NCI-H2196 (cell line): ENCODE measurements around the gene PIAS4.
"Not testable (repeated sequence)": the region's sequence is repeated elsewhere in the genome, so short reads cannot be mapped to it uniquely, and the experiment has no call there.

Experiments
- DNase-seq: peaks from one replicate; lab custom pipeline; 2025; ENCODE audit not compliant: unreplicated experiment; lab: John Stamatoyannopoulos, UW

The PIAS4 gene

DNA sequence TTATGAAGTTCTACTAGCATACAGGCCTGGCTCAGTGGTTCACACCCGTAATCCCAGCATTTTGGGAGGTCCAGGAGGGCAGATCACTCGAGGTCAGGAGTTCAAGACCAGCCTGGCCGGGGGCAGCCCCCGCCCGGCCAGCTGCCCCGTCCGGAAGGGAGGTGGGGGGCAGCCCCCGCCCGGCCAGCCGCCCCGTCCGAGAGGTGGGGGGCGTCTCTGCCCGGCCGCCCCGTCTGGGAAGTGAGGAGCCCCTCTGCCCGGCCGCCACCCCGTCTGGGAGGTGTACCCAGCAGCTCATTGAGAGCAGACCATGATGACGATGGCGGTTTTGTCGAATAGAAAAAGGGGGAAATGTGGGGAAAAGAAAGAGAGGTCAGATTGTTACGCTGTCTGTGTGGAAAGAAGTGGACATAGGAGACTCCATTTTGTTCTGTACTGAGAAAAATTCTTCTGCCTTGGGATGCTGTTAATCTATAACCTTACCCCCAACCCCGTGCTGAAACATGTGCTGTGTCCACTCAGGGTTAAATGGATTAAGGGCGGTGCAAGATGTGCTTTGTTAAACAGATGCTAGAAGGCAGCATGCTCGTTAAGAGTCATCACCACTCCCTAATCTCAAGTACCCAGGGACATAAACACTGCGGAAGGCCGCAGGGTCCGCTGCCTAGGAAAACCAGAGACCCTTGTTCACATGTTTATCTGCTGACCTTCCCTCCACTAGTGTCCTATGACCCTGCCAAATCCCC lies 8.7 kb upstream of the PIAS4 start:
- not testable (repeated sequence) for DNase-seq

DNA sequence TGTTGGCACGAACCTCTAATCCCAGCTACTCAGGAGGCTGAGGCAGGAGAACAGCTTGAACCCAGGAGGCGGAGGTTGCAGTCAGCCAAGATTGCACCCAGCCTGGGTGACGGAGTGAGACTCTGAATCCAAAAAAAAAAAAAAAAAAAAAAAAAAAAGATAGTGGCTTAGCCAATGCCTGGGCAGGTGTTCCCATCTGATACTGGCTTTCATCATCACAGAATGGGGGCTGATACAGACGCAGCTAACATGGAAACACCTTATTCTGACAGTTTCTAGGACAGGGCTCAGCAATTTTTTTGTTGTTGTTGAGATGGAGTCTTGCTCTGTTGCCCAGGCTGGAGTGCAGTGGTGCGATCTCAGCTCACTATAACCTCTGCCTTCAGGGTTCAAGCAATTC lies 6.7 kb upstream of the PIAS4 start:
- not testable (repeated sequence) for DNase-seq

DNA sequence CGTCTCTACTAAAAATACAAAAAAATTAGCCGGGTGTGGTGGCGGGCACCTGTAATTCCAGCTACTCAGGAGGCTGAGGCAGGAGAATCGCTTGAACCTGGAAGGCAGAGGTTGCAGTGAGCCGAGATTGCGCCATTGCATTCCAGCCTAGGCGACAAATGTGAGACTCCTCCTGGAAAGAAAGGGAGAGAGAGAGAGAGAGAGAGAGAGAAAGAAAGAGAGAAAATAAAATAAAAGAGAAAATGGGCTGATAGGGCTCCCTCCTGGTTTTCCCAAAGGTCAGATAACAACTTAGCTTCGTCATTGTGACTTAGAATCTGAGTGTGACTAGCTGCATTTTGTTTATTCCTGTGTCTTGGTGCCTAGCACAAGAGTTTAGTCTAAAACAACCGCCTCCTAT lies 2.1 kb upstream of the PIAS4 start:
- DNase-seq, result not testable (repeated sequence)

DNA sequence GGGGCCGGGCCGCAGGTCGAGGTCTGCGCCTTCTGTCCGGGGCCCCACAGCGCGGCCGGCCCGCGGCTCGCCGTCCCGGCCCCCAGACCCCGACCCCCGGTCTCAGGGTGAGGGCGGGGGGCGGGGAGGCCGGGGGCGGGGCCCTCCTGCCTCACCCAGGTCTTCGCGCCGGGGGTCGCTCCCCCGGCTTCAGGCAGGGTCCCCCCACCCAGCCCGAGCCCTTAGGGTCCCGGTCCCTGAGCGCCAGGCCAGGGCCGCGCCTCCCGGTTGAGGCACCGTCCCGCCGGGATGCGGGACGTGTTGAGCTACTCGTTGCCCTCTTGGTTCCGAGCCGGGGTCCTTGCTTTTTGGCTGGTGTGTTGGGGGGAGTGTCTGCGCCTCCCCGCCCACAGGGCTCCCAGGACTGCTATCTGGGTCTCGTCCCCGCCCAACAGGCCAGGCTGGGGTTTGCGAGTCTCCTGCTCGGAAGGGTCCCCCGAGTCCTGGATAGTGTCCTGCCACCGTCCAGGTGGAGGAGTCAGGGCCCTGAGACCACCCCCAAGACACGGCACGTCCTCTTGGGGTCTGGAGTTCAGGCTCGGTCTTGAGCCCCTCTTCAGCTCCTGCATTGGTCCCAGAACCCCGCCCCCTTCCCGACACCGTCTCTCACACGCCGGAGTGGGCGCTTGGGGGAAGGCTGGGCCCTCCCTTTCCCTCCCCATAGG lies 452 bp downstream of the PIAS4 start:
- DNase-seq, result peak; percentile 29

DNA sequence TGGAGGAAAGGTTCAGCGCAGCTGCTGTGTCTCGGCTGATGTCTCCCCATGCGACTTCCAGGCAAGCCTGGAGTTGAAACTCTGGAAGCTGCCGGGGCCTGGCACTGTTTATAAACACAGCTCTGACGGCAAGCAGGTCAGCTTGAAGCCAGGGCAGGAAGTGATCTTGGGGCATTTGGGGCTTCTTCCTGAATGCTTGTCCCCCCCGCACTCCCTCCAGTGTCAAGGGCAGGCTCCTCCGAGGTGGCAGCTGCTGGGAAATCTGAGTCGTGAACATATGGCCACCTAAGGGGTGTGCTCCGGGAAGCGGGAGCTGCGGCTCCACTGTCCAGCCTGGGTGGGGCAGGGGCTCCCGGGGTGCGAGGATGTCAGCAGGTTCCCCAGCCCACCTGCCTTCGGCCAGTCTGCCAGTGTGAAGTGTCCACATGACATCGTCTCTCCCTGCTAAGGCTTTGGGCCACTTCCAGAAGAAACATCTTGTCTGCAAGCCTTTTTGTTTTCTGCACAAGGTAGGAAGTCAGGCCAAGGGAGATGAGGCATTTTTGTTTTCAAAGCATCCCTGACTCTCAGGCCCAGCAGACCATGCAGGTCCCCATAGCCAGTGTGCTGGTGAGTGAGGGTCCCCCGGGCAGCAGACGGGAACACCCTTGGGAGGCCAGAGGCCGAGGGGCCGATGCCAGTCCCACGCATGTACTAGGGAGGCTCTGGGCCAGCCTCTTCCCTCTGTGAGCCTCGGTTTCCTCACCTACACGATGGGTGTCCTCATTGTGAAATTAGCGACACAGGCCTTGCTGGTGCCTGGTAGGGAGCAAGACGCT lies 2.7 kb downstream of the PIAS4 start:
- DNase-seq, result no peak

DNA sequence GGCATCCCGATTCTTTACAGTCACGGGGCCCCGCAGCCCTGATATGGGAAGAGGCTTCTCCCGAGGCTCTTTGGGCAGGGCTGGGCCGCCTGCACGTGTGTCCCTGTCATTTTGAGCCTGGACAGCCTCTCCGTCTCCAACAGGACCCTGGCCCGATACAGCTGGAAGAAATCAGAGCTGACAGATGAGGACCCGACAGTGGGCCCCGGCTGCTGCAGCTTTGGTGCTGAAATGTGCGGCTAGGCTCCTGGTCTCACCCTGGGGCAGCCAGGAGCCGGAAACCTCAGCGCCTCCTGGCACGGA lies 3.2 kb downstream of the PIAS4 start:
- DNase-seq, result no peak

DNA sequence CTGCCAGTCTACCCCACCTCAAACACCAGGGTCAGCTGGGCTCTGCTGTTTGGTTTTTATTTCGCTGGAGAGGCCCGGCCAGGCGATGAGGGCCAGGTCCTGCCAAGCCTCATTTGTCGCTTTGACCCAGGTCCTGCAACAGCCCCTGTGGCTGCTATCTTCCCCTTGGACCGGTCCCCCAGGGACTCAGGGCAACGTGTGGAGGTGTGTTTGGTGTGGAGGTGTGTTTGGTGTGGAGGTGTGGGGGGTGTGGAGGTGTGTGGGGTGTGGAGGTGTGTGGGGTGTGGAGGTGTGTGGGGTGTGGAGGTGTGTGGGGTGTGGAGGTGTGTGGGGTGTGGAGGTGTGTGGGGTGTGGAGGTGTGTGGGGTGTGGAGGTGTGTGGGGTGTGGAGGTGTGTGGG lies 3.9 kb downstream of the PIAS4 start:
- DNase-seq, result not testable (repeated sequence)

DNA sequence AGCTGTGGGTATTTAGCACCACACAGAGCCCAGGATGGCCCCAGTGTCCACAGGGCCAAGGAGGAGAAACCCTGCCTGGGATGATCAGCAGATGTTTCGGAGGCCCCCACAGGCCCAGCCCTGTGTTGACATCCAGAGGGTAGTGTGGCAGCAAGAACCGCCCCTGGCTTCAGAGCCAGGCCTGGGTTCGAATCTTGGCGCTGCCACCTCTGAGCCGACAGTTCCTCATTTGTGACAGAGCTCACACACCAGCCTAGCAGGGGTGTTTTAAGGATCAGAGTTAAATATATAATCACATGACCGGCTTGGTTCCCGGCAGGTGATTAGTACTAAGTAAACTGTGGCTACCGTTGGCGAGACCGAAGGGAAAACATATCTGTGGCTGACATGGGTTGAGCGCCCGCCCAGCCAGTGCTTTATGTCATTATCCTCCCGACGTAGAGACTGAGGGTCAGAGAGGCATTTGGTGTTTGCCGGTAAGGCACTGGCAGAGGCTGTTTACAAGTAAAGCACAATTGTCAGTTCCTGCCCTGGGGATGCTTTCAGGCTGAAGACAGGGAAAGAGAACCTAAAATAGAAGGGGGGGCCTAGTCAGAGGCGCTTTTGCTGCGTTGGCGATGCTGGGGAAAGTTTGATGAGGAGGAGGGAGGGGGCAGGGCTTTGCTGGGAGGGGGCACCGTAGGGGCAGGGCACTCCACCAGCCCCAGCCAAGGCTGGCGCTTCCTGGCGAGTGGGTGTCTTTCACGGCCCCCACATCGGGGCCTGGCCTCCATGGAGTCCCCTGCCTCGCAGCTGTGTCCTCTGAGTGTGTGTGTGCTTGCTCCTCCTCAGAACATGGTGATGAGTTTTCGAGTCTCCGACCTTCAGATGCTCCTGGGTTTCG lies 4.8 kb downstream of the PIAS4 start:
- peak; percentile 75 for DNase-seq

DNA sequence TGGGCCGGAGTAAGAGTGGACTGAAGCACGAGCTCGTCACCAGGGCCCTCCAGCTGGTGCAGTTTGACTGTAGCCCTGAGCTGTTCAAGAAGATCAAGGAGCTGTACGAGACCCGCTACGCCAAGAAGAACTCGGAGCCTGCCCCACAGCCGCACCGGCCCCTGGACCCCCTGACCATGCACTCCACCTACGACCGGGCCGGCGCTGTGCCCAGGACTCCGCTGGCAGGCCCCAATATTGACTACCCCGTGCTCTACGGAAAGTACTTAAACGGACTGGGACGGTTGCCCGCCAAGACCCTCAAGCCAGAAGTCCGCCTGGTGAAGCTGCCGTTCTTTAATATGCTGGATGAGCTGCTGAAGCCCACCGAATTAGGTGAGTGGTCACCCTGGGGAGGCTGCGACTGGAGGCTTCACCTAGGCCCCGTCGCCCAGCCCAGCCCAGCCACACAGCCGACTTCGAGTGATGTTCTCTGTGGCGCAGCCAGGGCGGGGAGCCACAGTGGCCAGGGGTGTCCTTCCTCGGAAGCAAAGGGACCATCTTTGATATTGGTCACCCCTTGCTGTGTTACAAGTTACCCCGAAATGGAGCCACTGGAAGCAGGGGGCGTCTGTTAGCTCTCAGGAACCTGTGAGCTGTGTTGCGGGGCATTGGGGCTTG lies 5.6 kb downstream of the PIAS4 start:
- DNase-seq, result no peak

DNA sequence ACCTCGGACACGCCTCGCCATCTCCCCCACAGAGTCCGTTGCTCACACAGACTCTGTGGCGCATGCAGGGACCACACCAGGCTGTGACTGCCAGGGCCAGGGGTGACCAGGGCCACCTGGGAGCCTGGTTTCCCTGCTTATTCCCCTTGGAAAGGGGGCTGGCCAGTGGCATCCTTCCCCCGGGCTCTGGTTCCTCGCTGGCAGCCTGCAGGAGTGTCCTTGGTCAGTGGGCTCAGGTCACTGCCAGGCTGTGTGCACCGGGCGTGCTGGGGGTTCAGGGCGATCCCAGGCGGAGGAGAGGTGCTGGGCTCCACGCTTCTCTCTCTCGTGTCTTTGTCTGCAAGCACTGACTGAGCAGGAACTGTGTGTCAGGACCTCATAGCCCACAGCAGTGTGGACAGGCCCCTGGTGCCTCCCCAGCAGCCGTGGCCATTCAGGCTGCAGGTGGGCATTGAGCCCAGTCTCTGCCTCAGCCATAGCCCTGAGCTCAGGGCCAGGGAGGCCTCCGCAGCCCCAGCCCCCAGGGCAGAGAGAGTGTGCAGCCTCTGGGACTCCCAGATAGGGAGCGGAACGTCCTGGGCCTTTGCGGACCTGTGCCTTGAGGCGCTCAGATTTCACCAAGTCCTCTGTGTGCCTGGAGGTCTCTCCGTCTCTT lies 6.5 kb downstream of the PIAS4 start:
- DNase-seq, result no peak

DNA sequence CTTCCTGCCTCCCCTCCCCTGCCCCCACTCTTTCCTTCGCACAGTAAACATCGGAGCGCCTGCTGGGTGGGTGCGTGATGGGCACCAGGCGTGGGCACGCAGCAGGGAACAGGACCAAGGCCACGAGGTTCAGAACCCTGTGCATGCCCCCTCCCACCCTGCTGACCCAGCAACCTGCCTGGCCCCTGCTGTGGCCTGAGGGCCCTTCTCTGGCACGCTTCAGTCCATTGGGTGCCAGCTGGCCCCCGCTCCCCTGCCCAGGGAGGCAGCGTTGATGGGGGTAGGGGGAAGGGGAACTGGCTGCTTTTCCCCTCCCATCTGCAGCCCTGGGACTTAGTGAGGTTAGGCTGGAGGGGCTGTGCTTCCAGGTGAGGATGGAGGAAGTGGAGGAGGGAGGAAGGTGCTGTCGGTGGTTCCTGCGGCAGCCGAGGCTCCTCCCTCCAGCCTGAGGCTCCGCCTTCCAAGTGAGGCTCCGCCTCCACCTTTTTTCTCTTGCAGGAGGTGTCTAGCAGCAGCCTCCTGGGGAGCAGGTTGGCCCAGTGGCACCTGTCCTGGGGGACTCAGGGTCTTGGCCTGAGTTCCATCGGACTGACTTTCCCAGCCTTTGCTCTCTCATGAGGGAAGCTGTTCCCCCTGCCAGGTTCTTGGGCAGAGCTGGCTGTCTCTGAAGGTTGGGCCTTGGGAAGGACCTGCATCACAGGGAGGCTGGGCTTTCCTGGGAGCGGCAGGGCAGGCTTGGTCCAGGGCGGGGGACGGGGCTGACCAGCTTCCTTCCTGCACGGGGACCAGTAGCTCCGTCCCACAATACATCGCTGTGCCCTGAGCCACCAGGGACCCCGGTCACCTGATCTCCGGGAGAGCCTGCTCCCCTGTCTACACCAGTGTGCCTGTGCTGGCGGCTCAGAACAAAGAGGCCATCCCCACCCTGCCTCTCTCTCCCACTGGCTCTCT lies 7.3 kb downstream of the PIAS4 start:
- no peak for DNase-seq

DNA sequence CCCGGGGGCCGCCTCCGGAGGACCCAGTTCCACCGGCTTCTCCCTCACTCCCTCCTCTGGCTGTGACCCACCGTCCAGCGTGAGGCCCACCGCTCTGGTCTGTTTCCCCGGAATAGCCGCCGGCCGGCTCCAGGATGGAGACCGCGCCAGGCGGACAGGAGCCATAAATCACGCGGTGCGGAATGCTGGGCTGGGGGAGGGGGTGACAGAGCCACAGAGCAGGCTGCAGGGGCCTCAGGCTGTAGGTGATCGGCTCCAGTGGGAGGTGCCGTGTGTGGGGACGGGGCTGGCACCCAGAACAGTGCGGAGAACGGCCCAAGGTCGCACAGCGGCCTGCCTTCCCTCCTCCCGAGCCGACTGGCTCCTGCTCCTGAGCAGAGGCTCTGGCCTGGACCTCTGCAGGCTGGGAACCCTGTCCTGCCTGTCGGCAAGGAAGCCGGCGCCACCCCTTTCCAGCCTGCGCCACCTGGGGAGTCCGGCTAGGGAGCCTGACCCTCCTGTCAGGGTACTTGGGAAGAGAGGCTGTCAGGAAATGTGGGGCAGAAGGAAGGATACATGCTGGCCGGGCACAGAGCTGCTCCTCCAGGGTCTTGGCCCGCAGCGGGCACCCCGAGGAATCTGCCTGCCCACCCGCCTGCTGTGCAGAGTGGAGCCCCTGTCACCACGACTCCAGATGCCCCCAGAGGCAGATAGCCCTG lies 8.3 kb downstream of the PIAS4 start:
- no peak for DNase-seq

DNA sequence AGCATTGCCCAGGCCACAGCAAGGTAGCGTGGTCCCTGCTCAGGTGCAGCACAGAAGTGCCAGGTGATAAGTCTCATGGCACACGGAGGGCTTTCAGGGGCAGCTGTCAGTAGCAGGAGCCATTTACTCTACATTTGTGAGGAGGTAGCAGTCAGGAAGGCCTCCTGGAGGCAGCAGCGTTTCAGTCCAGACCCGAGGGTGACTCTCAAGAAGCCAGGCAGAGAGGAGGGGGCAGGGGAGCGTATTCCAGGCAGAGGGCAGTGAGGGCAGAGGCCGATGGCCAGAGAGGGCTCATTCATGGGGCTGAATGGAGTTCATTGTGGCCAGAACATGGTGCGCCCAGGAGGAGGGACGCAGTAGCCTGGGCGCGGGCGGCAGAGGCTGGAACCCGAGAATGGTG lies 8.9 kb downstream of the PIAS4 start:
- DNase-seq, result no peak

DNA sequence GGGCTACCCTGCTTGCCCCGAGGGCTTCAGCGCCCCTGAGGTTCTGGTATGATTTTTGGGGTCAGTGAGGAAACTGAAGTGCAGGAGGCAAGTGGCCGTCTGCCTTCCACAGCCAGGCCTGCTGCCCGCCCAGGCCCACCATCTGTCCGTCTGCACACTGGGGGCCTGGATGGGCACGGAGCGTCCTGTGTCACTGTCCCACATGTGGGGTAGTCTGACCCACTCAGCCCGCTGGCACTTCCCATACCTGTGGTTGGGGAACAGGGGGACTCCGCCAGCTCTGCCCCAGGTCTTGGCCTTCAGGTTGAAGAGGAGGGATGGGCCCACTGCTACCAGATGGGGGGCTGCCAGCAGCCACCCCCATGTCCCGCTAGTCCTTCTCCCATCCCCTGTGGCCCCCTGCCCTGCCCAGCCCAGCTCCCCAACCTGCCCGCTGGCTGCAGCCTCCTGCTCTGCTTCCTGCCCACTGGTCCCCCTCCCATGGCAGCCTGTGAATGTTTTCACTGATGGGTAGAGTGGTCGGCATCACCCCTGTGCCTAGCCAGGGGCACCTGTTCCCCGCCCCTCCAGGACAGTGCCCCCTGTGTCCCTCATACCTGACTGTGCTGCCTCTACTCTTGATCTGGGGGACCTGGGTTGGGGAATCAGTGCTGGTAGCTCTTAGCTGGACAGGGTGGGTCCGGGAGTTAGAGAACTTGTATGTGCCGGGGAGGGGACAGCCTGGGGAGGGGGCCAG lies 9.5 kb downstream of the PIAS4 start:
- no peak for DNase-seq

DNA sequence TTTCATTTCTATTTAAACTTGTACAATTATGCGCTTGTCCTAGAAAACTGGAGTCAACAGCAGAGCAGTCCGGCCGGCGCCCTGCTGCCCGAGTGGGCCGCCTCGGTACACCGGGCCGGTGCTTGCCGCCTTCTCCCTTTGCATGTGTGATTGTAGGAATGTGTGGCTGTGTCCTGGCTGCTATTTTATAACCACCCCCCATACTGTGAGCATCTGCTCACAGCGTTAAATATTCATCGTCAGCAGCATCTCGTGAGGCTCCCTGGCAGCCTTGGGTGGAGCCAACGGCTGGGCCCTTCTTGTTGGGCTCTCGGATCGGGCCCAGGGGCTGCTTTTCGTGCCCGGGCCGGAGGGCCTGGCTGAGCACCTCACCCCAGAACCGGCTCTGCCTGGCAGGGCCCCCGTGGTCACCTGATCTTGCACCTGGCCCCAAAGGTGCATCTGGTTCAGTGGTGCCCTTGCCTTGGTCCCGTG lies 10.6 kb downstream of the PIAS4 start:
- no peak for DNase-seq

DNA sequence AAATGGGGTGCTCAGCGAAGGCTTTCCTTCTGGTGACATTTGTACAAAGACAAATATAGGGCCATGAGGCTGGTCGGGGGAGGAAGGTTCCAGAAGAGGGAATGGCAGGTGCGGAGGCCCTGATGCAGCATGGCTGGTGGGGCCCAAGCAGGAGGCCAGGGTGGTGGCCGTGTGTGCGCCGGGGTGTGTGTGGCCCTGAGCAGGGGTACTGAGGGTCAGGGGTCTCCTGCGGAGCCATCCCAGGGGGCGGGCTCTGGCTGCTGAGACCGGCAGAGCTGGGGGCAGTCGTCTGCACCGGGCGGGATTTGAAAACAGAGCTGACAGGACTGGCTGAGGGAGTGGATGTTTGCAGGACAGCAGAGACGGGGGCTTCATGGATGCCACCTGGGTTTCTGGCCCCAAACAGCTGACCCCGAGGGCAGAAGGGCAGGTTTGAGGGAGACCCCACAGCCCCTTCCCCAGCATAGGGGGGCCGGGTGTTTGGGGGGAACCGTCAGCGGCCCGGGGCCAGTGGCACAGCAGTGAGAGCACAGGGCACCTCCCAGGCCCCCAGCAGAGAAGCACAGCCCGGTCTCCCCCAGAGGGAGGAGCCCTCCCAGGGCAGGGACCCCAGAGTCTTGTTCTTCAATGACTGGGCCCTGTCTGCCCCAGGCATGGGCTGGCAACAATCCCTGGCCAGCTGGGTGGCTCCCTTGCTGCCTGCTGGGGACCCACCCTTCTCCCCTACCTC lies 11.4 kb downstream of the PIAS4 start:
- no peak for DNase-seq

DNA sequence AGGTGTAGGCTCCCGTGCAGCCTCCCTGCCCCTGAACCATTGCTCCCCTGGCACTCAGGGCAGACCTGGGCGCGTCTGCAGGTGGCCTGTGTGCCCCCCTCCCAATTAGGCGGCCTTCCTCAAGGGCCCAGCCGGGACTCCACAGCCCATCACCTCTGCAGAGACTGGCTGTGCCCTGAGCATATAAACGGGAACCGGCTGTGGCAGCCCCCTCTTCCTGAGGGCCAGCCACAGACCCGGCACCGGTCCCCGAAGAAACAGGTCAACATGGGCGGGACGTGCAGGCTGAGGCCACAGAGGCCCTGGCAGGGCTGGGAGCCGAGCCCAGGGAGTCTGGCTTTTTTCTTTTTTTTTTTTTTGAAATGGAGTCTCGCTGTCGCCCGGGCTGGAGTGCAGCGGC lies 12.0 kb downstream of the PIAS4 start:
- no peak for DNase-seq
